Measurements from ENCODE around the gene HOMEZ.

The HOMEZ gene

DNA sequence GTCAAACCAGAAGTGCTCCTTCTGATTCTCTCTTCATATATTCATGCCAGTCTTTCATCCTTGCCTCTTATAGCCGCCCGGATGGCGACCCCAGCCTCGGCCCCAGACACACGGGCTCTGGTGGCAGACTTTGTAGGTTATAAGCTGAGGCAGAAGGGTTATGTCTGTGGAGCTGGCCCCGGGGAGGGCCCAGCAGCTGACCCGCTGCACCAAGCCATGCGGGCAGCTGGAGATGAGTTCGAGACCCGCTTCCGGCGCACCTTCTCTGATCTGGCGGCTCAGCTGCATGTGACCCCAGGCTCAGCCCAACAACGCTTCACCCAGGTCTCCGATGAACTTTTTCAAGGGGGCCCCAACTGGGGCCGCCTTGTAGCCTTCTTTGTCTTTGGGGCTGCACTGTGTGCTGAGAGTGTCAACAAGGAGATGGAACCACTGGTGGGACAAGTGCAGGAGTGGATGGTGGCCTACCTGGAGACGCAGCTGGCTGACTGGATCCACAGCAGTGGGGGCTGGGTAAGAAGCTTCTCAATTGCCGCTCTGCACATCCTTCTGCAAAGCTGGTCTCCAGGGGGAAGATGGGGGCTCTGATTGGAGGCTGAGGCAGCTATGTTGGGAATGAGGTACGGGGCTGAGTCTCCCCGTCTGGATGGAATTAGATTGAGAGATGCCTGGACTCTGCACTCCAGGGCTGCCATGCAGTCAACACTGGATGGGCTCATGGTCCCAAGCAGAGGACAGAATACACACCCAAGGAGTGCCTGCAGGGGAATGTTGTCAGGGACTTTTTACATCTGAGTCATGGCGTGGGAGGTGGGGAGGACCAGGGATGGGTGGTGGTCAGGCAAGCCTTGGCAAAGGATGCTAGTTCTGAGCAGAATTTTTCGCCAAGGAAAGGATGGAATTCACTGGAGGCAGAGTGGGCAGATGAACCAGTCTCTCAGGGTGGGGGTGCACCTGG, 22.0 kb upstream of the HOMEZ start:
- peaks cover 41% of the 10 kb centered on the region for H3K36me3 ChIP-seq
- H3K4me3 ChIP-seq (ENCODE audit: low read depth, low read length): peak overlapping the region; percentile 84
- peak overlapping the region; percentile 86 for H3K27ac ChIP-seq
- TF ChIP-seq, protein P1, sequence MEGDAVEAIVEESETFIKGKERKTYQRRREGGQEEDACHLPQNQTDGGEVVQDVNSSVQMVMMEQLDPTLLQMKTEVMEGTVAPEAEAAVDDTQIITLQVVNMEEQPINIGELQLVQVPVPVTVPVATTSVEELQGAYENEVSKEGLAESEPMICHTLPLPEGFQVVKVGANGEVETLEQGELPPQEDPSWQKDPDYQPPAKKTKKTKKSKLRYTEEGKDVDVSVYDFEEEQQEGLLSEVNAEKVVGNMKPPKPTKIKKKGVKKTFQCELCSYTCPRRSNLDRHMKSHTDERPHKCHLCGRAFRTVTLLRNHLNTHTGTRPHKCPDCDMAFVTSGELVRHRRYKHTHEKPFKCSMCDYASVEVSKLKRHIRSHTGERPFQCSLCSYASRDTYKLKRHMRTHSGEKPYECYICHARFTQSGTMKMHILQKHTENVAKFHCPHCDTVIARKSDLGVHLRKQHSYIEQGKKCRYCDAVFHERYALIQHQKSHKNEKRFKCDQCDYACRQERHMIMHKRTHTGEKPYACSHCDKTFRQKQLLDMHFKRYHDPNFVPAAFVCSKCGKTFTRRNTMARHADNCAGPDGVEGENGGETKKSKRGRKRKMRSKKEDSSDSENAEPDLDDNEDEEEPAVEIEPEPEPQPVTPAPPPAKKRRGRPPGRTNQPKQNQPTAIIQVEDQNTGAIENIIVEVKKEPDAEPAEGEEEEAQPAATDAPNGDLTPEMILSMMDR (IDR thresholded peaks at IDR 0.05; ENCODE audit: low read depth, low read length): no peak
- no peak for DNase-seq
- H3K9me3 ChIP-seq (ENCODE audit: severe bottlenecking): no peaks in the 10 kb centered on the region
- H3K27me3 ChIP-seq (ENCODE audit: insufficient read depth, low read depth, severe bottlenecking): no peaks in the 10 kb centered on the region

DNA sequence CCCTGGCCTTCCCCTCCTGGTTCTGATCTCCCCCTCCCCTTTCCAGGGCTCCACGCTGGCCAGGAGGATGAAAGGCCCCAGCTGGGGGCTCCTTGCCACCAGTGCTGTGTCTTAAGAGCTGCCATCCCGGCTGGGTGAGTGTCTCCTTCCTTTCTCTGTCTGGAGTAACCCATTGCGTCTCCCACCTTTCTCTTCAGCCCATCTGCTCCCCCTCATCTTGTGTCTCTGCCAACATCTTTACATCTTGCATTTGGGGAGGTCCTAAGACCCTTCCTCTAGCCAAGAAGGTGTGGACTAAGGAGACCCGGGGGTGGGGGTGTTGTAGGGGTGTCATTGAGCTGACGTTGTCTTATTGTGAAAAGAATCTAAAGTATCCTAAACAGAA, 21.2 kb upstream of the HOMEZ start:
- no peaks in the 10 kb centered on the region for H3K27me3 ChIP-seq (ENCODE audit: insufficient read depth, low read depth, severe bottlenecking)
- H3K9me3 ChIP-seq (ENCODE audit: severe bottlenecking): no peaks in the 10 kb centered on the region
- peak overlapping the region; percentile 86 for H3K27ac ChIP-seq
- peak overlapping the region; percentile 84 for H3K4me3 ChIP-seq (ENCODE audit: low read depth, low read length)
- DNase-seq: no peak
- TF ChIP-seq, protein P1 (IDR thresholded peaks at IDR 0.05; ENCODE audit: low read depth, low read length): no peak
- peaks cover 41% of the 10 kb centered on the region for H3K36me3 ChIP-seq

DNA sequence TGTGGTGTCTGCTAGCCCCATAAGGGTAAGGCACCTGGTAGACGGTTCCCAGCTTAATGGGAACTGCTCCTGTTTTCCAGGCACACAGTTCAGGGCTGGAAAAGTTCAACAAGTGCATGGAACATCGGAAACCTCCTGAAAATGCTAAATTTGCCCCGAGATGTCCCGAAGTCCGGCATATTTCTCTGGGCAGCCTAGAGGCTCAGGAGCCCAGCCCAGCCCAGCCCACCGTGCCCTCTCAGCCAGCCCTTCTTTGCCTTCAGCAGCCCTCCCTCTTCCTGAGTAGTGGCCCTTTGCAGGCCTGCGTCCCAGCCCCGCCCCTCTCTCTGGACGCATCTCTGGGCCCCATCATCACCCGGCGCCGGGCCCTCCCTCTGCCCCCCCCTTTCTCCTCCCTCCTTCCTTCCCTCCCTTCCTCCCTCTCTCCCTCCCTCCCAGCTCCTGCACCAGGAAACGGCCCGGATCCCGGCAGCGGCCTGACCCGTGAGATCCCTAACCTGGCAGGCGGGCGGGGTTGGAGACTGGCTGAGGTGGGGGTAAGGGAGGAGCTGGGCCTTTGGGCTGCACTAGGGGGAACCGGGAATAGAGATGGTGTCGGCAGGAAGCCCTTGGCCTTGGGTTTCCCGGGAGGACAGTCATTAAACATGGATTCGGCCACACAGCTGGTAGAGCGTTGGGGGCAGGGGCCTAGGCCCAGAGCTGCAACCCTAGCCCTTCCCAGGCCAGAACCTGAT, 20.6 kb upstream of the HOMEZ start, which contains the start of gene BCL2L2:
BCL2L2 (plus strand) TSS at position 422 of the 734 bp plus-strand sequence. CDS start 935 bp downstream, outside the sequence.
- Histone ChIP-seq H3K9me3 (ENCODE audit: severe bottlenecking) (no peaks in the 10 kb centered on the region), H3K27me3 (ENCODE audit: insufficient read depth, low read depth, severe bottlenecking) (no peaks in the 10 kb centered on the region), H3K4me3 (ENCODE audit: low read depth, low read length) (peak within 1 kb of the TSS; percentile 84), H3K27ac (peak within 1 kb of the TSS; percentile 86), H3K36me3 (peaks cover 41% of the 10 kb centered on the region)
- peak; percentile 96 for DNase-seq
- TF ChIP-seq, protein P1 (IDR thresholded peaks at IDR 0.05; ENCODE audit: low read depth, low read length): no peak

DNA sequence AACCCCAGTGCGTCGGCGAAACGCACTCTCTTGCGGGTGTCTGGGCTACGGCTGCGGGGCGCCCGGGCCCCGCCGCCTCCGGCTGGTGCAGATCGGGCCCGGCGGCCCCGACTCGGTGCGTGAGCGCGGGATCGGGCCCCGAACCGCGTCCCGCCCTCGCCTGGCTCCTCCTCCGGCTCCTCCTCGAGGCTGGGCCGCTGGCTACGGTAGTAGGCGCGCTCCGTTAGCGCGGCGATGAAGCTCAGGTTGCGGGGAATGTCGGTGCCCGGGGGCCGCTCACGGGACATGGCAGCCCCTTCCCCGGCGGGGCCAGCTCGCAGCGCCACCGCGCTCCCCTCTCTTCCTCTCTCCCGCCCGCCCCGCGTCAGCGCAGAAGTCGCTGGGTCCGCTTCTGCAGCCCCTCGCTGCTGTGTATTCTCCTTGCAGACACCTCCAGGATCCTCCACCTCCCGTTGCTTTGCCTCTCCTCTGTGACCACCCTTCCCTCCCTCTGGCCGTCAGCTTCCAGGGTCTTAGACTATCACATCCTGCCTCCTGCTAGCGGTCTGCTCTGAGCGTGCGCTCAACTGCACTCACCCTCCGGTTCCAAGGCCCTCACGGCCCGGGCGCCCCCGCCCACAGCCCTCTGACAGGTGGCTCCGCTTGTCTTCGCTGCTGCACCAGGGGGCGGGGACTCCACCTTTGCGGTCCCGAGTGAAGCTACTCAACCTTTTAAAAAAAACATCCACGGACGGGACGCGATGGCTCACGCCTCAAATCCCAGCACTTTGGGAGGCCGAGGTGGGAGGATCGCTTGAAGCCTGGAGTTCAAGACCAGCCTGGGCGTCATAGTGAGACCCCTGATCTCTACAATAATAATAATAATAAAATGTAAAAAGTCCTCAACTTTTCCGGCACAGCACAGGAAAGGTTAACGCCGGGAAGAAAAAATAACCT, 16.6 kb upstream of the HOMEZ start, which contains the start of gene PPP1R3E:
PPP1R3E (minus strand) TSS at position 570 of the 936 bp plus-strand sequence; CDS start at position 287, 283 bp downstream.
- TF ChIP-seq, protein P1 (IDR thresholded peaks at IDR 0.05; ENCODE audit: low read depth, low read length): no peak
- peak; percentile 92 for DNase-seq
- Histone ChIP-seq H3K9me3 (ENCODE audit: severe bottlenecking) (no peaks in the 10 kb centered on the region), H3K27ac (peak within 1 kb of the TSS; percentile 94), H3K36me3 (peaks cover 20% of the 10 kb centered on the region), H3K4me3 (ENCODE audit: low read depth, low read length) (peak within 1 kb of the TSS; percentile 79), H3K27me3 (ENCODE audit: insufficient read depth, low read depth, severe bottlenecking) (no peaks in the 10 kb centered on the region)

DNA sequence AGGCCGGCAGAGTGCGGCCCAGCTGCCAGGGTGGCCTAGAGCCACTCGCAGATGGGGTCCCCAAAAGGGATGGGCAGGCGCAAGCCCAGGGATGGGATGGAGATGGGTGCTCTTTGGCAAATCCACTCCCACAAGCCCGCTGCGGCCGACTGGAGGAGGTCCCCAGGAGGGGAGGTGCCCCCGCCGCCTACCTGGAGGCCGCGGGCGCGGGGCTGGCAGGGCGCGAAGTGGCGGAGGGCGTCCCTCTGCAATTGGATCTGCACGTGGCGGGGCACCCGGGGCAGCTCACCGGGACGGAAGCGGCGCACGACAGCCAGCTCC, 16.0 kb upstream of the HOMEZ start:
- Histone ChIP-seq H3K27me3 (ENCODE audit: insufficient read depth, low read depth, severe bottlenecking) (no peaks in the 10 kb centered on the region), H3K27ac (peak overlapping the region; percentile 94), H3K36me3 (peaks cover 19% of the 10 kb centered on the region), H3K4me3 (ENCODE audit: low read depth, low read length) (peak overlapping the region; percentile 79), H3K9me3 (ENCODE audit: severe bottlenecking) (no peaks in the 10 kb centered on the region)
- TF ChIP-seq, protein P1 (IDR thresholded peaks at IDR 0.05; ENCODE audit: low read depth, low read length): no peak
- DNase-seq: no peak
